M059J (cell line): ENCODE results near the gene PDHB. TPM values are rescaled to one million over a fixed set of nuclear protein-coding genes. Genes with fewer than 3 reads are reported as not detected.

Experiments used
- DNase-seq: peaks from one replicate; pipeline ENCODE4 v3.0.0-alpha.2; 2012; ENCODE audit warnings: low read depth
- total RNA-seq: library from RNA; depleted of rRNA; stranded (reverse); fragments of >200 nt; shearing (Covaris generic); gene quantifications from 2 replicates; pipeline ENCODE4 v1.2.3, GENCODE V29; 2014; rRNA removed

Gene PDHB
- total RNA-seq, 1 experiment from 2014 or later: 172 TPM

DNA sequence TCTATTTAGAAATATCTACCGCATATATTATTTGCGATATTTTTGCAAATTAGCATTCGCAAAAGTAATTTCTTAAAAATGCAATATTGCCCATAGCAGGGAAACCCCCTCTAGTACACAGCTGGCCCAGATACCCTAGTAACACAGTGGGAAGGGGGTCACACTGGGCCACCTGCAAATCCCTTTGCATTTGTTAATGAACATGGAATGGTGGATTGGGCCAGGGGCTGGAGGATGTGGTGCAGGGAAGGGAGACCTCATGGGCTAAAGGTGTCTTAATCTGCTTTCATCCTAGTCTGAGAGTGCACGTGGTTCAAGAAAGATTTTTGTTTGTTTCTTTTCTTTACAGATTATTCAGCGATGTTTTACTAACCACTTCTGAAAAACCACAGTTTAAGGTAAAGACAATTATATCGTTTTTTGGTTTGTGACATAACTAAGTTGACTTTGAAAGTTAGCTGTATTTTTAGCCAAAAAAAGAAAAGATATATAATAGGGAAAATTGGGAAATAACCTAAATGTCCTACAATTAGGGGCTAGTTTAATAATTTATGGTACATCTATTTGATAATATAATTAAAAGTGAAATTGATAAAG lies 30.0 kb downstream of the PDHB start:
- no peak for DNase-seq

DNA sequence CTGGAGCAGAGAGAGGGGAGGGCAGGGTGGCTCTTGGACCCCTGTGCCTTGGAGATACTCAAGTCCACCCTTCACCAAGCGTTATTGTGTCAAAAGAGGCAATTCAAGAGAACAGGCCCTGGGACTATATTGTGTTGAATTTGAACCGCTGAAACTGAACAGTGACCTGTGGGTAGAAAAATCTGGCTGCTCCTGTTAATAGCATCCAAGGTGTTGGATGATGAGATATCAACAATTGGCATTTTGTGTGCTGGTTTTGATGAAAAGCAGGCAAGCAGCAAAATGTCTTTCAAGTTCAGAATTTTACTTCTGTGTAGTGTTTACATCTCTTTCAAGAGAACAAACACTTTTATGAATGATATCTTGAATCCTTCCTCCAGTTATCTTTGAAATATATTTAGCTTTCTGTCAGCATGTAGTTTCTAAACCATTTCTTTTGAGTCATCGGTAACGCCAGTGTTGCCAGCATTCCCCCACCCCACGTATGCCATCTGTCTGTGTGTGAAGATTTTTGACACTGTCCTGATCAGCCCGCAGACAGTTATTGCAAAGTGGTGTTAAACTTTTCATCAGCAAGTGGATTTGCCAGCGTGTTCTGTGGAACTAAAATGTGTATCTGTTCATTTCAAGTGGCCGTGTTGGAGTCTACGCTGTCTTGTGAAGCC lies 34.8 kb downstream of the PDHB start:
- no peak for DNase-seq

DNA sequence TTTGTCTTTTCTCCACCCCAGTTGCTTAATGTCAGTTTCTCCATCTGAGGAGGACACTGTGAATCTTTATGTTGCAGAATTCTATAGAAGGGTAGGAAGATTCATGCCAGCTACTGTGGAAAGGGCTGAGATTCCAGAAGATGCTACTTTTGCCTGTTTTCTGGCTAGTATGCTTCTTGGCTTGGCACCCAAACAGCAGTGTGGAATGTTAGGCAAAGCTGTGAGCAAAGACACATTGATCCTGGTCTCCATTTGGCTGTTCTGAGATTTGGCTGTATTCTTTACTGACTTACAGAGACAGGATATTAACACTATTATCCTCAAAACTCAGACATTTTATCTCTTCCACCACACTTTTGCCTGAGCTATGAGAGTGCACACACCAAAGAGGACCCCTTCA lies 39.3 kb downstream of the PDHB start:
- no peak for DNase-seq

DNA sequence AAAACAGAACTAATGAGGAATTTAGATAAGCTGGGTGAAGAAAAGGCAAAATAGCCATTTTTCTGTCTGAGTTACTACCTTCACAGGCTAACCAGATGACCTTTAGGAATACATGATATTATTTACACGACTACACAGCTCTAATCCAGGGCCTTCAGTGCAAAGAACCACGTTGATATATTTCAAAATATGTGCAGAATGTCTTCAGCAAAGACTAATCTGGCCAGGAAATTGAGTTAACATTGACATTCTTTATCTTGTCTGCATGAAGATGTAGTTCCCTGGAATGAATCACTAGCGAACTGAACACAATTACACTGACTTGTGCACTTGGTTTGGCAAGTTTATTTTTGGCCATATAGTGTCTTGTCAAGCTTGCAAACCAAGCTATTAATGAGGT lies 41.5 kb downstream of the PDHB start:
- DNase-seq: no peak

DNA sequence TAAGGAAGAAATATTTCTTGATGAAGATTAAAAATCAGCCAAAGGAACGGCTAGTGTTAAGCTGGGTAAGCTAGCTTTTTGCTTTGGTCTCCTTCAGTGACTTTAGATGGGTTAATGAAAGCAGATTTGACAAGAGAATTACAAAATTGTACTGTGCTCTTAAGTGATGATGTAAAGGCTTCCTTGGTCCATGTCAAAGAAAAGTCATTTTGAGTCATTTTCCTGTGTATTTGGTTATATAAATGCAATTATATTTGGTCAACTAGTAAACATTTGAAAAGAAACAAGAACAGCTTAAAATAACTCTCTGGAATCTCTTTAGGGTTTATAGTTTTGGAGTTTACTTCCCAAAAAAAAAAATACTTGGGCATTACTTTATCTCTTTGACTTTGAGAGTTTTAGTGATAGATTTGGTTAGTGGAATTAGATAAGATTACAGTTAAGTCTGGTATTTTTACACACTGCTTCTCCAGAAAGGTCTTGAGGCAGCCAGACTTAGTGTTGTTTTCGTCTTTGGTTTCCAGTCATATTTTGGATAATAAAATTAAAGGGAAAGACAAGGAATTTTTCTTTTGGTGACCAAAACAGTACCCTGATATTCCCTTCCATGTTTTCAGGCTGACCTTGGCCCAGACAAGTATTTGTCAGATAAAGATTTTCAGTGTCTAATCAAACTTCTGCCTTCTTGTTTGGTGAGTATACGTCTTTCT lies 42.3 kb downstream of the PDHB start:
- no peak for DNase-seq

DNA sequence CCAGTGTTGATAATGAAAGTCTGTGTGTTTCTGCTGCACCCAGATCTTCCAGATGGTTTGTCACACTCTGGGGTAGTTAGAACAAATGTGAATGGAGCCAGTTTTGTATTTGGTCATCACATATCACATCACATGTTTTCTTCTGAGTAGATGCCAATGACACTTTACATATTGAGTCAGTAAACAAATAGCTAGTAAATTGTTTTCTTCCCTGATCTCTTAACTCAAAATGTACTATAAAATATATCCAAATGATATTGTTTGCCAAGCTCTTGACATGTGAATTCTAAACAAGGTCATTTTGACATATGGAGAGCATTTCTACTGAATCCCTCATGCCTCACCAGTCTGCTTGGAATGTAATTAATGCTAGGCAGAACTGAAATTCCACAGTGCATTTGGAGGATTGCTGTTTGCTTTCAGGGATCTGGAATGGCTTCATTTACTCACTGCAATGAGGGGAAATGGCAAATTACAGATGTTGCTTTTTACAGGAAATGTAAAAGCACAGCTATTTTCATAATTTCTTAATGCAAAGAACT lies 45.0 kb downstream of the PDHB start:
- DNase-seq: peak; percentile 9

DNA sequence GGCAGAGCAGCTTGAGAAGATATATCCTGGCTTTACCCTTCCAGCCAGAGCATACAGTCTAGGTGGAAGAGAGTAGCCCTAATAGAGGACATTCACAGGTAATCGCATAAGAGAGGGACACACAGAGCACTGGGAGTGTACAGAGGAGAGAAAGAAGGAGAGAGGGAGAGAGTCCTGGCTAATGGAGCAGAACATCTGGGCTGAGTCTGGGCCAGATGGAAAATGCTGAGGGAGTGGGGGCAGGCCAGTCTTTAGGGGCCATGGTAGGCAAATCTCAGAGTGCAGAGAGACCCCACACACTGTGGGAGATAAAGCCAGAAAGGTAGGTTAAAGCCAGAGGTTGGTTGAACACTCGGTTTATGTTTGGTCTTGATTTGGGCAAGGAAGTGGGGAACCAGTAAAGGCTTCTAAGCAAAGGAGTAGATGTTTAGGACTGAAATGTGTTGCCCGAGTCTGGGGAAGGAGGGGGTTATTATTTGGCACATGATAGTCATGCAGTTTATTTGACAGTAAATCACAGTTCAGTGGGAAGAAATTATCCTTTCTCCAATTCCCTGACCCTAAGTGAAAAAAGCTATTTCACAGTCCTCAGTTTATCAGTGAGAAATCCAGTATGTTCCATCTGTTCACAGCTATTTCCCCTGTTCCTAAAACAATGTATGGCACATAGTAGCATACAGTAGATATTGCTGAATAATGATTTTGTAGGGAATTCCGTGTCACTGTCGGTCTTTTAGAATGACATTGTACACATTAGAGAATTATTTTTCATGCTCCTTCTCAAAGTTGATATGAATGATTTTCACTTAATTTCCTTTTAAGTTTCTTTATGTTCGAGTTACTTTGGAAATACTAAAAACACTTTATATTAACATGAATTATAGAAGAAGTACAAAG lies 45.7 kb downstream of the PDHB start:
- DNase-seq: no peak

DNA sequence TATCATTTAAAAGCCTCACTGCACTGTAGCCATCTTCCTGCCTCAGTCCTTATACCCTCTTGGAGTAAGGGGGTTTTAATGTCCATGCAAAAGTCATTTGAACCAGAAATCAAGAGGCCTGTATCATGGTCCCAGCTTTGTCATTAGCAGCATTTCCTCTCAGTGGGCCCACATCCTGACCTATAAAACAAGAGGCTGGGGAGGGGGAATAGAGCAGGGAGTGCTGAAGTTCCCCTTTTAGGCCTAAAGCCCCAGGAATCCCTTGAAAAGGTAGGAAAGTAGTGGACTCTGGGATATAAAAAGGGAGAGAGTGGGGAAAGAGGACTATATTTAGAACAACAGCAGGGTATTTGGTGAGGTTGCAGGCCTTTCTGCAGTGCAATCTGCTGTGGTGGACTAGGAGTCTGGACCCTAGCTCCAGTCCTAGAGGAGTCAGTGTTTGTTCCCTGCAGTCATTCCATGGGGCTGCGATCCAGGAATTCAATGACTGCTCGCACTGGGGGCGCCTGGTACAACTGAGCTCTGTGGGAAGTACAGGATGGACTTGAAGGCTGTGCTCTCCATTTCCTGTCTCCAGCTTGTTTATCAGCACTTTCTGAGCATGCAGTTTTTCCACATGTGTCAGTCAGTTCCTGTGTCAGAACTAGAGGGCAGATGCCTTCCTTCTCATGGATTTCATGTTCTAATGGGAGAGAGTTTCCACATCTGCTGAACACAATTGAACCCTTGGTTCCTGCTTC lies 46.8 kb downstream of the PDHB start:
- DNase-seq: peak; percentile 66

DNA sequence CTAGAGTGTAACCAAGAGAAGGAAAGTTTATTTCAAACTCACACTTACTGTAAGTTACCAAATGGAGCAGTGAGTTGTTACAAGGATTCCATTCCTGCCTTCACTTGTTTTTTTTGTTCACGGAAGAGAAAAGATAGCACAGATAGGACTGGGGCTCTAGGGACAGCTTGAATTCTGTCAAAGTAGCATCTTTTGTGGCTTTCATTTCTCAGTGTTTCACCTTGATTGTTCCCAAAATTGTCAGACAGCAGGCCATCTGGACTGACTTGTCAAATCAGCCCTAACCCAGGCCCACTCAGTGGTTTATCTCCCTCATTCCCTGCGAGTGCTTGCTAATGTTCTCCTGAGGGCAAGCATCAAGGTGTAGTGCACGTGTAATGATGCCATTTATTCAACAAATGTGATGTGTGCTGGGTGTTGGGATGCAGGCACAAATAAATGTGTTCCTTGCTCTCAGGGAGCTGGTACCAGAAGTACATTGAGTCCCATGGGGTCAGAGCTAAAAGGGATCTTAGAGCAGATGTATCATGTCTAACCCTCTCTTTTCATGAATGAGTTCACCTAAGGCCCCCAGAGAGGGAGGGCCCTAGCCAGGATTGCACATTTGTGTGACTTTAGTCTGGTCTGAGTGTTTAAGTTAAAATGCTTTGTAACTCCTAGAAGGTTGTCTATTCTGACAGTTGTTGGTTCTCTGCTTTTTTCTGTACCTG lies 49.1 kb downstream of the PDHB start:
- DNase-seq: peak; percentile 3

DNA sequence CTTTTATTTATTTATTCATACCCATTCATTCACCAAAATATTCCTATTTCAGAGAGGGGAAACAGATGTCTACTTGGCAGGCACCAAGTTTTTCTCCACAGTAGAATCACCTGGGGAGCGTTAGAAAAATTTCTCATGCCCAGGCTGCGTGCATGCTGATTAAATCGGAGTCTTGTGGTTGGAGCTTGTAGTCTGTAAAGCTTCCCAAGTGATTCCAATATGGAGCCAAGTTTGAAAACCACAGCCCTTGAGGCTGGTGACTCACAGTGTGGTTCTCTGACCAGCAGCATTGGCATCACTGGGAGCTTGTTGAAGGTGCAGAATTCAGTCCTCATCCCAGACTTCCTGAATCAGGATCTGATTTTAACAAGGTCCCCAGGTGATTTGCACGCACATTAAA lies 49.7 kb downstream of the PDHB start:
- DNase-seq: peak; percentile 99

DNA sequence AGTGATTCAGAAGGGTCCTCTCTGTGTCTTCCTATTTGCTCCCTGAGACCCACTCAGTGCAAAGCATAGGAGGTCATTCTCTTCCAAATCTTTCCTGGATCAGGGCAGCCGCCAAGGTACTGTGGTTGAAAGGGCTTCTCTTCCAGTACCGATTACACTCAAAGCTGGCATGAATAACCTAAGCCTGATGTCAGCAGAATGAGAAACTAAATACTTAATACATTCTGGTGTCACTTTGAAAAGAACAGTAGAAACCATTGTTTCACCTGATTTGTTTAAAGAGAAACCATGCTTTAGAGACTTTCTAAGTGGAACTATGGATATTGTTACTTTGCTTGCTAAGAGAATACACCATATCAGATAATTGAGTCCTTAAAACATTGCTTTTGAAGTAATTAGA lies 50.2 kb downstream of the PDHB start:
- DNase-seq: peak; percentile 80

DNA sequence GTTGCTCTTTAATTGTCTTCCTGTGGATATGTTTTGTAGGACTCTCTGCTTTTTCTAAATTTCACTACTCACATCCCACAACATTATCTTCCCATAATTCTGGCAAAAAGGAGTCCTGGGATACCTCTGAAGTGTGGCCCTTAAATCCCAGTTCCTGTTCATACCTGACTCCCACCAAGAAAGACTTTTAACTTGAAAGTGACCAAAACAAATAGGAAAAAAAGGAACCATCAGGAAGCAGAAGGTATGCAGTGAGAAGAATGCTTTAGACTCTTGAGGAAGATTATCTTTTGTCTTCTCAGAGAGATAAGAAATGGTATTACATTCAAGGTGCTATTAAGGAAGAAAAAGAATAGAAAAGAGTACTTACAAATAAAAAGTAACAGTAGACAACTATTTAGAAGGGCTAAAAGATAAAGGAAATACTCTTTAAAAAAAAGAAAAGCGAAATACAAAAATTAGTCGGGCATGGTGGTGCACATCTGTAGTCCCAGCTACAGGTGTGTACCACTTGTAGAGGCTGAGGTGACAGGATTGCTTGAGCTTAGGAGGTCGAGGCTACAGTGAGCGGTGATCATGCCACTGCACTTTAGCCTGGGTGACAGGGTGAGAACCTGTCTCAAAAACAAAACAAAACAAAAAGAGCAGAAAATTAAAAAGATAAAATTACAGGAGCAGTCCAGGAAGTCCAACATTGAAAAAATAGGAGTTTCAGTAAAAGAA lies 54.1 kb downstream of the PDHB start:
- no peak for DNase-seq

DNA sequence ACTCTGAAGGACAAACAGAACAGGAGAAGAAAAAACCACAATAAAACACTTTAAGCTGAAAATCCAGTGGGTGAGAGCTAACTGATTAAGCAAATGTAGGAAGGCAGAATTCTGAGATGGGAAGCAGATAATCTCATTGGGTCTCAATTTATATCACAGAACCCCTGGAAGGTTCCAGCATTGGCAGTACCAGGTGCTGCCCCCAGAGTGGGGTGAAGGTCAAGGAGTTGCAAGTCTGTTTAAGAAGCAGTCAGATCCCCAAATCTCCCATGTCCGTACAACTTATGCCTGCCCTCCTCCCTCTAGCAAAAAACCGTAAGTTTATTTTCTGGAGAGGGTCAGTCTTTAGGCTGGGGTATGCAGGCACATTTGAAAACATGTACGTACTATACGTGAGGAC lies 55.9 kb downstream of the PDHB start:
- no peak for DNase-seq

Other genes with a start within 250 kb of the PDHB start
- not detected in 2 replicates for gene DNASE1L3, start 222.9 kb downstream of the PDHB start, total RNA-seq
- 11.6 and 11.9 TPM in 2 replicates for gene ABHD6, start 196.0 kb downstream of the PDHB start, total RNA-seq
- 12.2 and 14.6 TPM in 2 replicates for gene RPP14, start 127.6 kb downstream of the PDHB start, total RNA-seq
- 10.4 and 10.6 TPM in 2 replicates for gene HTD2, start 127.3 kb downstream of the PDHB start, total RNA-seq
- gene PXK, start 100.9 kb downstream of the PDHB start, total RNA-seq: 27.1 and 32.2 TPM in 2 replicates
- 5.7 and 11.6 TPM in 2 replicates for gene KCTD6, start 58.3 kb upstream of the PDHB start, total RNA-seq
- 2.8 and 18.5 TPM in 2 replicates for gene ACOX2, start 103.4 kb upstream of the PDHB start, total RNA-seq
- 0.12 and 0.42 TPM in 2 replicates for gene FAM107A, start 143.6 kb upstream of the PDHB start, total RNA-seq
- not detected in 2 replicates for gene FAM3D, start 232.9 kb upstream of the PDHB start, total RNA-seq